HCT116 (cell line): ENCODE data around the gene KLHL6.

Source experiments
- CTCF ChIP-seq, 3 experiments: fragments of 200-600 bp in 1 of 3; sonication (generic) in 1 of 3; IDR thresholded peaks in 2 of 3; conservative IDR thresholded peaks in 1 of 3; 2 replicates each; pipeline ENCODE4 v1.5.1; 2012 to 2017; ENCODE audit warnings: low read depth in 2 of 3, low read length in 2 of 3, antibody characterized with exemption in 1 of 3, borderline replicate concordance in 1 of 3, control low read depth in 1 of 3, mild to moderate bottlenecking in 1 of 3, mixed read lengths in 1 of 3, mixed run types in 1 of 3, moderate library complexity in 1 of 3; ENCODE audit not compliant: insufficient read depth in 1 of 3
- EZH2phosphoT487 ChIP-seq: fragments of 200-600 bp; IDR thresholded peaks from 2 replicates; pipeline ENCODE4 v1.6.1; 2018; ENCODE audit warnings: antibody characterized with exemption, borderline replicate concordance
- JUND ChIP-seq: IDR thresholded peaks from 2 replicates; pipeline ENCODE4 v1.6.1; 2012
- MAX ChIP-seq: IDR thresholded peaks from 2 replicates; pipeline ENCODE4 v1.6.1; 2012
- POLR2A ChIP-seq: IDR thresholded peaks from 2 replicates; pipeline ENCODE4 v1.7.0; 2011; ENCODE audit warnings: borderline replicate concordance; ENCODE audit not compliant: insufficient read depth, insufficient read length; ENCODE audit errors: extremely low read depth
- POLR2AphosphoS5 ChIP-seq: IDR thresholded peaks from 2 replicates; pipeline ENCODE4 v1.6.1; 2011; ENCODE audit warnings: mild to moderate bottlenecking, low read depth, low read length, moderate library complexity
- REST ChIP-seq: IDR thresholded peaks from 2 replicates; pipeline ENCODE4 v1.6.1; 2012; ENCODE audit warnings: low read depth
- SP1 ChIP-seq: IDR thresholded peaks from 2 replicates; pipeline ENCODE4 v1.6.1; 2012; ENCODE audit warnings: low read depth
- ZNF274 ChIP-seq: fragments of 200-500 bp; sonication (Bioruptor generic); IDR thresholded peaks from 2 replicates; pipeline ENCODE4 v1.6.1; 2014; ENCODE audit warnings: mild to moderate bottlenecking, low read depth, low read length, inconsistent platforms

- TF ChIP-seq SP1 (no peak), REST (no peak), CTCF (IDR thresholded peaks at IDR 0.05 in 2 of 3, conservative IDR thresholded peaks at IDR 0.05 in 1 of 3; ENCODE audit: borderline replicate concordance in 1 of 3, insufficient read depth in 1 of 3, low read depth in 2 of 3, low read length in 2 of 3) (no peak), MAX (no peak), POLR2A (no peak), POLR2AphosphoS5 (no peak), JUND (no peak), EZH2phosphoT487 (no peak), ZNF274 (no peak)
Observed at GRCh38 chr3:183538486-183538885, 17.0 kb downstream of the KLHL6 start.
